NCI-H2196 (cell line): Measurements from ENCODE around the gene MAGI2.

Experiments used
- DNase-seq: peaks from one replicate; lab custom pipeline; 2025; ENCODE audit not compliant: unreplicated experiment; lab: John Stamatoyannopoulos, UW

Gene MAGI2

DNA sequence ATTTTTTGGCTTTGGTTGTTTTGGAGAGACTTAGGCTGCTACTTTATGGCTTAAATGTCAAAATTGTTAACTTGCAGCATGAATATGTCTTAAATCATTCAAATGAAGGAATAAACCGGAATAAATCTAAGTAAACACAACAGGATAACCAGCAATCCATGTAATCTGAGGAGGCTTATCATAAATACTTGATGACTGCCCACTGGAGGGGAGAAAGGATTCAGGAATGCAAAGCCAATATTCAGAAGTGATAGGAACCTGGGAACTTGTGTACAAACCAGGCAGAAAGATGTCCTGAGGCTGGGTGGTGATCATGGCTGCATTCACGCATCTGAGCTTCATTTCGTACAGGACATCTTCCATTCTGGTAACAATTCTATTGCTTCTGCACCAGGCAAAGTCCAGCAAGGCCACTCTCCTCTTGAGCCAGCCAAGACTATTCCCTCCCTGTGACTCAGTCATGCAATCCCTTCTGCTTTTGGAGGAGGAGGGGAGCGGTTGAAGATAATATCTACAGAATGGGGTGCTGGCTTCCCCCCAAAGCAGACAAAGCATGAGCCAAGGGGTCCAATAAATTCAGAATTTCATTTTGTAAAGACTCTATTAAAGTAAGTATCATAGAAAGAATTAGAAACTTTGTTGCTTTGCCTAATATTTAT lies 1280.4 kb downstream of the MAGI2 start:
- no peak for DNase-seq

DNA sequence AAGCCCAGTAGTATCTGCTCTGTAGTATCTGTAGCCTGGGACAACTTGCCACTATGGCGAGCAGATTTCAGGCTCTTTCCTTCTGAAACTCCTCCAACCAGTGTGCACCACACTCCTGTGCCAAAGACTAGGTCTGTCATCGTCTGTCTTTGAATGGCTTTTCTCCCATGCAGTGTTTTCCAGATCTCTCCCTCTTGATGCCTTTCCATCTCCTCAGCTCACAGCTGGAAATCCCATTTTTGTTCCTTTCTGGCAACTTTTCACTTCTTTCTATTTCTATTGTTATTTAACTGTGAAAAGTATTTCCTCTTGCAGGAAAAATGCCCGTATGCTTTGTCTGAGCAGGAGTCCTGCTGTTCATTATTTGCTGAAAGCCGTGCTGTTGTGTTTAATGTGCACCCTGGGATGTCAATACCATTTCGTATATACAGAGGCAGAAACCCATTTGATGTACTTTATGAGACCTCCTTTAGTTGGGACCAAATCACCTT lies 1281.2 kb downstream of the MAGI2 start:
- no peak for DNase-seq

DNA sequence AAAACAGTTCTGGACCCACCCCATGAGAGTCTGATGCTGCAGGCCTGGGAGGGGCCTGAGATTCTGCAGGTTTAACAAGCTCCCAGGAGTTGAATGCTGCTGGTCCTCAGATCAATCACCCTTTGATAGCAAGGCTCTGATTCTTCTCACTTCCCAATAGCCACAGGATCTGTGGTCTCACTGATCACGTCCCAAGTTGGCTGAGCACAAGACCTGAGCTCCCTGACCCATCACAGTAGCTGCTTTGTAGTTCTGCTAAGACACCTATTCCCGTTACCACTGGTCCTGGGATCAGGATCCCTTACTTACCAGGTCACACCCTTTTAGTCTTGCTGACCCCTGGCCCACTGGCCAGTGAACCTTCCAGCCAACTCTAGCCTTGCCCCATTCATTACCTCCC lies 1282.1 kb downstream of the MAGI2 start:
- no peak for DNase-seq

DNA sequence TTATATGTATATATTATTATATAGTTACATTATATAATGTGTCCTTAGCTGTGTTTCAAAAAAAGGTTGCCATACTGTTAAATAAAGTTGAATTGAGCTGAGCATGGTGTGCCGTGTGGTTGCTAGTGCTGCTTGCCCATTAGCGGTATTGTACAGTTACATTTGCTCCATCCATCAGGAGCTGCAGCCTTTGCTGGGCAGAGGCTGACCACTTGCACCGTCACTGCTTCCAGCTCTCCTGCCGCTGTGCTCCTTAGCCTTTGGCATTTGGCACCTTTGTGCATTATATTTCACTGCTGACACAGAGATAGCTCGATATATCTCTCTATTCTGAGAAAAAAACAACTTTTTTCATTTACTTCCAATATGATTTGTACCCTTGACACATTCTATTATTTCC lies 1282.7 kb downstream of the MAGI2 start:
- no peak for DNase-seq

DNA sequence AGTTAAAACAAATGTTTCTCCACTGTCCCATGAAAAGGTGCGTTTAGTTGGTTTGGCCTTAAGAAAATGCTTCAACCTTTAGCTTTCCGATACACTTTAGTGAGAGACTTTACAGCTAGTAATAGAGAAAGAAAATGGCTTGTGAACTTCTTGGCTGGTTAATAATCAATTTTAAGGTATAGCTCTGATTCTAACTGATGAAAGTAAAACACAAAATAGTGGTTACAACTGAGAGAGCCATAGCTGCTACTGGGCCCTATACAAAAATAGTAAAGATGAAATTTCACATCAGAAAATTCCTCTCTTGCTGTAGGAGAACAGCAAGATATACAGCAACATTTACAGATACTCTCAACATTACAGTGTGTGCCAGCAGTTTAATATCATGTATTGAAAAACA lies 1283.5 kb downstream of the MAGI2 start:
- no peak for DNase-seq

DNA sequence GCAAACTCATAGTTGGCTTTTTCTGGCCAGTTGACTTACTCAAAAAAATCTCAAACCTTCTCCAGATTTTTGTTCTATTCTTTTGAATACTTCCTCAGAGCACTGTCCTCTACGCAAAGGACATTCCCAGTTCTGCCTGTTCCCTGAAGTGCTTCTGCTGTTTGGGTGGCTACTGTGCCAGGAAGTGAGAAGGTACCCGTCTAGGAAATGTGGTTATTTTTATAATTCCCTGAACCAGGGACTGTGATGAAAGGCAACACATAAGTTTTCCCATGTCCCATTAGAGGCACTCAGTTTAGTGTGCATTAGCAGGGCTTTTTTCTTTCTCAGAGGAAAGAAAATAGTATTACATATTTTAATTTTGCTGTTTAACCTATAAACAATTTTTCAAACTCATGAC lies 1284.6 kb downstream of the MAGI2 start:
- no peak for DNase-seq

DNA sequence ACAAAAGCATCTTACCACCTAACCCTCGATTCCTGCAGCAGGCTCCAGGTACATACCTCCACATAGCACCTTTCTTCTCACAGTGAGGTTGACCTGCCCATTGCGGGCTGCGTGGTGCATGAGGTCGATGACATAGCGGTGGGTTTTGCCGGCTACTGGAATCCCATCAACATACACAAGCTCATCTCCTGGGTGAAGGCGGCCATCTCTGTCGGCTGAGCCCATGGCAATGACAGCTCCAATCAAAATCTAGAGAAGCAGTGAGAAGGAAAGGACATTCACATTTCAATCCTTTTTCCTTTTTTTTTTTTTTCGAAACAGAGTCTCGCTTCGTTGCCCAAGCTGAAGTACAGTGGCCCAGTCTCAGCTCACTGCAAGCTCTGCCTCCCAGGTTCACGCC lies 1285.6 kb downstream of the MAGI2 start:
- DNase-seq: no peak

DNA sequence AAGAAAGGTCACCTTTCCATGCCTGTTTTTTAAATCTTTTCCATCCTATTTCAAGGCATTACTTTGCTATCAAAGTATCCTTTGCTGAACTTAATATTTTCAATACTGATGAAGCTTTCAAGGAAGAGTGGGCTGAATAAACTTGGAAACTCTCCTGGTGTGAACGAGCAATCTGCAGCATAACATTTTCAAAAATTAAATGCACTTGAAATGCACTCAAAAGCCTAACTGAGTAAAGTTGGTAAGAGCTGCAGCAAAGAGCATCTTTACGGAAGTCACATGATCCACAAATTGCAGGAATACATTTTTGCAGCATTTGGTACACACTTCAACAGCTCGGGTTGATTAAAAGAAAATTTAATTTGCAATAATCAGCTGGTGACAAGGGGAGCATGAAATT lies 1287.6 kb downstream of the MAGI2 start:
- no peak for DNase-seq

DNA sequence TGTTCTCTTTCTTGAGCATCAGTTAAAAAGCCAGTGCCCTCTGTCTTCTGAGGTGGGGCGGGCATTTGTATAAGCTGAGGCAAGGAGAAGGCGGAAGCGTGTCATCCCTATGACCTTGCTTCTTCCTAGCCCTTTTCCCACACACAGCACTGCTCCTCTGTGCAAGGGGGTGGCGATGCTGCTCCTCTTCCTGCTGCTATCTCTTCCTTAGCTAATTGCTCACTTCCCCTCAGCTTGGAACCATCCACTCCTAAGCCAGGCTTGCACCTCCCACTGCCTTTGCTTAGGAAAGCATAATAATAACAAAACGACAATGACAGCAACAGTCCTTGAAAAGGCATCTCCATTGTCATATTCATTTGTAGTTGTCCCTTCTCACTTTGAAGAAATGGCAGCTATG lies 1288.0 kb downstream of the MAGI2 start:
- DNase-seq: no peak

DNA sequence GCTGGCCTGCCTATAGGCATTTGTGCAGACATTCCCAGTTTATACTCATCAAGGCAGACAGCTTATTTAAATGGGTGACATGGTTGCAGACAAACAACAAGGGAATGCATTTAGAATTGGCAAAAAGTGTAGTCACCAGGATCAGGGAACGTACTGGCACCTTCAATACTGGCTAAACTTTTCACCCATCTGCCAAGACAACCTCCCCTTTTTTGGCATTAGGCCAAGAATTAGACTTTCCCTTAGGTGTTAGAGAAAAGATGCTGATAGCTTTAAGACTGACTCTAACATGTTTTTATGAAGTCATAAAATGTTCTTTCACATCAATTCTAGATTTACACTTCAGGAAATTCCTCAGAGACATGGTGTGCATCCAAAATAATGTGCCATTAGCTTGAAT lies 1289.0 kb downstream of the MAGI2 start:
- DNase-seq: no peak

DNA sequence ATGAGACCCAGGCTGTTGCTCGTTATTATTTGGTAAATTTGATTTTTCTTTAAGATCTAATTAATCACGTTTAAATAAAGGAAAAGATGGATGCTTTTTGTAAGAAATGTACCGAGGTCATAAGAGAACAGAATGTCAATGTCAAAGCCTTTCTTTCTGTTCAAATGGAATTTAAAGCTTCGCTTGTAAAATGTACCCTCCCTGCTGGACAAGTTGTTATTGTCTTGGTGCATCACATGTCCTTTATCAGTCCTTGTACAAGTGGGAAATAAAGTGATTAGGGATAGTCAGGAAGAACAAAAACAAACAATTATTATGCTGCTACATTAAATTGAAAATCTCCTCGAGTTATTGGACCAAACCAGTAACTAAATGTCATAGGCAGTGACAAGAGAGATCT lies 1291.7 kb downstream of the MAGI2 start:
- DNase-seq: no peak

DNA sequence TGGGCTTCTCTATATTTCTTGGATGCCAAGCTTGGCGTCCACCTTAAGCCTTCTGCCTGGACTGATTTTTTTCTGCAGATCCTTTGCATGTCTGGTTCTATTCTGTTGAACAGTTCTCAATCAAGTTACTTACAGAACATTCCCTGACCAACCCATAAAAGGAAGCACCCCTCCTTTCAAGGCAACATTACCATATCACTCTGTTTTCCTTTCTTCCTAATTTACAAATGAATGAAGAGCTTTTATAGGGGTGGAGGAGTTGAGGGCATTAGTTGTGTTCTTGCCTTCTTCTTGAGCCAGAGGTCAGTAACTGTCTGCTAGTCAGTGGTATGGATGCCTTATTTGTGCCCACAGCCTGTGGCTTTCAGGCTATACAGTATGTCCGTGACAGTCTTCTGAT lies 1293.9 kb downstream of the MAGI2 start:
- no peak for DNase-seq

DNA sequence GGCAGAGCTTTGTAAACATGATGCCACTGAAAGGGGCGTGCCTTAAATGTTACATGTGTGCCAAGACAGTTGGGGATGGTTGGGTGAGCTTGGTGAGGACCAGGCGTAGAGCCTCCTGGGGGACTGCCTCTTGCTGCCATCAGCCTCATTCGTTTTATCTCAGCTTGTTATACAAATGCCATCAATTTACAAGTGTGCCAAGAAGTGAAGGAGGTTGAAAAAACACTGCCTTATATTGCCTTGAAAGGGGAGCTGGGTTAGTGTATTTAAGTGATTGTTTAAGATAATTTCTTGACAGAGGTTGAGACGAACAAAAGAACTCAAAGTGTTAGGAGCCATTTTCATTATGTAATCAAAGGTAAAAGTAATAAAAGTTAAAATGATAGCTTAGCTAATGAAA lies 1300.2 kb downstream of the MAGI2 start:
- DNase-seq: no peak

DNA sequence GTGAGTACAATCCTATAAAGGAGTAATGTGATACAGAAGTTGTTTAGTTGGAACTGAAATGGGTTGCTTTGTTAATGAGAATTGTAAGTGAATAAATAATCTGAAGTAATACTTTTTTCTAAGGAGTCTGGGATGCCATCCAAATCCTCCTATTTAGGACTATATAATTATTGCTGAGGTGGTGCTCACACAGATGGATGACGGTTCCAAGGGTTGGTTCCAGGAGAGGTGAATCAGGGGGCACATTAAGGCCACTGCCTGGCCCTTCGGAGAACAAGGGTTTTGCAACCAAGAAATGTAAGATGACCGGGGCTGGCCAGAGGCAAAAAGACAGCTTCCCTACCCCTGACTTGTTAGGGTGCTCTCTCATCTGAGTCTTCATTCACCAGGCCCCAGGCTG lies 1302.2 kb downstream of the MAGI2 start:
- peak; percentile 2 for DNase-seq

DNA sequence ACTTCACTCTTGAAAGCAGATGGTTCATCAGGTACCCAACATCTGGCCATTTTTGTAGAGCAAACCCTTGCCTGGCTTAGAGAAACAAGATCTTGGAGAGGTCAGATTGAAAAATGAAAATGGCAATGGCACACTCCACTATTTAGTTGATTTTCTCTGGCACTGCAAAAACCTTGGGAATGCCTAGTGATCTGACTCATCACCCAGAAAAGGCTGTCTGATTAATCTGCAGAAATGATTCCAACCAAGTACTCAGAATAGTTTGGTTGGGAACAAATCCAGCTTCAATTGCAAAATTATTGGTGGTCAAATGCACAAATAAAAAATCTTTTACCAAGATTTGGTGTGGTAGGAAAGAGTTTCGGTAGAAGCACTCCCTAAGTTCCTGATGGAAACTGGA lies 1303.7 kb downstream of the MAGI2 start:
- DNase-seq: no peak

DNA sequence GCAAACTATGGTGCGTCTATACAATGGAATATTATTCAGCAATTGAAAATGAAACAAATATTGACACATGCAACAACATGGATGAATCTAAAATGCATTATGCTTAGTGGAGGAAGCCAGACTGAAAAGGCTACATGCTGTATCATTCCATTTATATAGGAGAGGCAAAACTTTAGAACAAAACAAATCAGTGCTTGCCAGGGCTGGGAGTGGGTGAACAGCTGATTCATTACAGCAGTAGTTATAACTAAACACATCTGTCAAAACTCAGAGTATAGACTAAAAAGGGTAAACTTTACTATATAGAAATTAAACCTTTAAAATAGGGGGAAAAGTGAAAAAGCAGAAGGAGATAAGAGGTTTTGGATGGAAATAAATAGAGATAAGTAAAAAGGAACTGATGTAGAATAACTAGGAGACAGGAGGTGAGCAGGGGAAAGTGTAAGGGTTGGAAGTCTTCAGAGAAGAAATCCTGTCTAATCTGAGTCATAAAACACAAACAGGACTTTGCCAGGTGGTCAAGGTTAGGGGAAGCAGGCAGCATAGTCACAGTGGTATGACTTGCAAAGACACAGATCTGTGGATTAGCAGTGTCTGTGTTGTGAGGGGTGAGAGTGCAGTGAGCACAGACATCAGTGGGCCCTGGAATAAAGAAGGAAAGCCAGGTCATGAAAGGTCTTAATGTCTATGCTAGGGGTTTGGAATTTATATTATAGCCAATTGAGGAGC lies 1305.1 kb downstream of the MAGI2 start:
- no peak for DNase-seq

DNA sequence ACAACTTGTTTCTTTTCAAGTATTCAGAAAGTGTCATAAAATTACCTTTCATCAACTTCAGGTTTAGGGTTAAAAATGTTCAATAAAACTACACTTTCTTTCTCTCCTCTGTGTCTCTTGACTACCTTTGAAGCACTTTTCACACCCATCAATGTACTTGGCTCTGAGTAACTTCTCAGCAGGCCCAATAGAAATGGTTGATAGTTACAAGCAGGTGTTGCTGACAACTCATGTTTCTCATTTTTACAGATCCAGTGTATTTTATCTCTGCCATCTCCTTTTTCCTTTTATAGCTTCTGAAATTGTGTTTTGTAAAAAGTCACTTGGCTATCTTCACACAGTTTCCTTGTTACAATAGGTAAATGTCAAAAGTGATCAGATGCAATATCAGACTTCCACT lies 1306.9 kb downstream of the MAGI2 start:
- no peak for DNase-seq

DNA sequence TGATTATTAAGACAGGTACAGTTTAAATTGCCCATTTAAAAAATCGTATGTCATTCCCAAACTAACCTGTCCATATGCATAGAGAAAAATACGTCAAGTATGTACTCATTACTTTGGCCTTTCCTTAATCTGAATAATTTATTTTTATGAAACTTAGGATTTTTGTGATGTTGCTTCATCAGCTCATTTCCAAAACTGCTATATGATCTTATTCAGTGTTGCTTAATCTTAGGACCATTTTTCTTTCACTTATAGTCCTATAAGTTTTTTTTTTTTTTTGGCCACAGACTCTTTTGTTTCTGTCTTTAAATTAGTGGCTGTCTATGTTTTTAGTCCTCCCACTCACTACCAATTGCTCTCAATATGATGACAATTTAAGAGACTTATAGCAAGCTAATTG lies 1309.8 kb downstream of the MAGI2 start:
- DNase-seq: no peak

DNA sequence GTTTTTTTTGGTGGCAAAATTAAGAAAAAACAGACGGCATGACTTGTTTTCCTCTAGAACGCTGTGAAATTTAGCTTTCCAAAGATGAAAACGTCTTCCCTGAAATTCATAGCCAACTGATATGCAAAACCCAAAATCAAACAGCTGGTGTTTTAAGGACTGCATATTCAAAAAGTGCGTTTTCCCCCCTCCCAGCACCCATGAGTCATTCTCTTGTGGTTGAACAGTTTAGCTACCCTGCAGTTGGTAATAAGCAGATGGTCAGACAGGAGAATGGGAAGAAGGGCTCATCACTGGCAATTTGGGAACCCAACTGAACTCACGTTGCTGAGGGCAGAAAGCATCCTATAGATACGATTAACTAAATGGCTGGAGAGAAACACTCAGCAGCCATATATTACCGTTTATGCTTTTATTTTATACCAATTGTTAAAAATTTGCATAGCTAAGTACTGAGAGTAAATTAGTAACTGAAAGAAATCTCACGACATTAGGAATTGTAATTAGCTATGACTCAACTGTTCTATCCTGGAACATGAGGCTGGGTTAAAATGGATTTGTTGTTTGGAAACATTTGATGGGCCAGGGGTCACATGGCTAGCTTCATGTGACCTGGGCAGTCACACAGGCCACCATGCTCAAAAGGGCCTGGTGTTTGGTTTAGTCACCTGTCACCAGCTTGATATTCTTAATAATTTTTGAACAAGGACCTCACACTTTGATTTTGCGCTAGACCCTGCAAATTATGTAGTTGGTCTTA lies 1311.8 kb downstream of the MAGI2 start:
- no peak for DNase-seq

DNA sequence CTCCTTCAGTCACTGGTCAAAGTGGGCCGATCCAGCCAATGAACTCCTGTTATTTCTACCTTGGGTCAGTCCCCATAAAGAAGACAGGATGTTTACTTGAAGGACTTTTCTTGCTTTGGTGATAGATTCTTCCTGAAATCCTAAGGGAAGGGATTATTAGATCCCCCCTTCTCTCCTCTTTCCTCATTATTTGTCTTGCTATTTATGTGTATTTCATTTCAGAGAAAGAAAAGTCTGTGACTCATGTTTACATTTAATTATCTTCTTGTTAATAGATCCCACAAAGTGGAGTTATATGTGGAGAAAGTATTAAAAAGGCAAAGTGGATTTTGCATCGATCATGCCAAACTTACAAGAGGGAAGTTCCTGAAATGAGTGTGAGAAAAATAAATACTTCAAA lies 1313.4 kb downstream of the MAGI2 start:
- no peak for DNase-seq

DNA sequence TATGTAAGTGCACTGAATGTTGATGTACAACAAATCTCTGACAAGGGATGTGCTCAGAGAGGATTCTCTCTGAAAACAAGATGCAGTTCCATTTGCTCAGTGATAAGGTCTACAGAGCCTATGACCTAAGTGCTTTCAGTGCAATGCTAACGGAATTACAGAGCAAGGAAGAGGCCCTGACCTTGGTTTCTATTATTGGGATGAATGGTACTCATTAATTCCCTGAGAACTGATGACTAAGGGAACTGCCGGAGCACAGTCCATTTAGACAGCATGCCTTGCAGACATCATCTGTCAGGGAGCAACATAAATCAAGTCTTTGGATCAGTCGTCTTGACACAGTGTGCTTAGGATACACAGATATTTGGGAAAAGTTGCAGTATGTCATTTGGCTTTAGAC lies 1314.1 kb downstream of the MAGI2 start:
- no peak for DNase-seq

DNA sequence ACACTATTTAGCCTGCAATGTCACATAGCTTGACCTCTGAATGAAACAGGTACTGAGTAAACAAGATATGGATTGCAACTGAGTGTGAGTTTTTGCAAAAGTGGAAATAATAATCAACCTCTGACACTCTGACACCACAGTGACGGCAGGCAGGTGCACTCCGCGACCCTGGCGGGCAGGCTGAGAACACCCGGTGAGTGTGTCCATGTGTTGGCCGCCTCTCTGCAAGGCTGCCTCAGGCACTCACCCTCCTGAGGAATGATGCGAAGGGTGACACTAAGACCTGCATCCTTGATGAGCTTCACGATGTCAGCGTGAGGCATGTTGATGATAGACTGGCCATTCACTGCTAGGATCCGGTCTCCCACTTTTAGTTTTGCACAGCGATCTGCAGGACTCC lies 1318.7 kb downstream of the MAGI2 start:
- DNase-seq: no peak
